DOHH2 (cell line): Measurements from ENCODE around the gene TMEM214.

Experiments used
- H3F3A ChIP-seq: fragments of 200-600 bp; sonication (generic), shearing (Covaris generic); 2 replicates; pipeline ENCODE4 v1.6.0; 2016; ENCODE audit warnings: antibody characterized with exemption, mild to moderate bottlenecking; ENCODE audit not compliant: control insufficient read depth, insufficient read depth
- H3K27ac ChIP-seq: fragments of 200-600 bp; sonication (generic); 2 replicates; pipeline ENCODE4 v1.5.1; 2014; ENCODE audit warnings: low read depth, mild to moderate bottlenecking, low read length, moderate library complexity
- H3K27me3 ChIP-seq: fragments of 200-600 bp; sonication (generic); 2 replicates; pipeline ENCODE4 v1.6.1; 2014; ENCODE audit warnings: mild to moderate bottlenecking, low read length, mixed read lengths; ENCODE audit not compliant: control insufficient read depth
- H3K36me3 ChIP-seq: fragments of 200-600 bp; sonication (generic); 2 replicates; pipeline ENCODE4 v1.6.1; 2014; ENCODE audit warnings: mild to moderate bottlenecking, low read length, moderate library complexity, mixed read lengths; ENCODE audit not compliant: control insufficient read depth
- H3K4me1 ChIP-seq: fragments of 200-600 bp; sonication (generic); 2 replicates; pipeline ENCODE4 v1.6.1; 2014; ENCODE audit warnings: mild to moderate bottlenecking, low read length, mixed read lengths; ENCODE audit not compliant: control insufficient read depth
- H3K4me2 ChIP-seq: fragments of 200-600 bp; sonication (generic); 2 replicates; pipeline ENCODE4 v1.6.0; 2014; ENCODE audit warnings: mild to moderate bottlenecking, low read length, moderate library complexity
- H3K4me3 ChIP-seq: fragments of 200-600 bp; sonication (generic); 2 replicates; pipeline ENCODE4 v1.5.1; 2014; ENCODE audit warnings: mild to moderate bottlenecking, low read length, mixed read lengths
- H3K79me2 ChIP-seq: fragments of 200-600 bp; sonication (generic); 2 replicates; pipeline ENCODE4 v1.6.1; 2014; ENCODE audit warnings: mild to moderate bottlenecking, low read length, mixed read lengths; ENCODE audit not compliant: control insufficient read depth
- H3K9me2 ChIP-seq: fragments of 200-600 bp; sonication (generic); replicated peaks from 2 replicates; pipeline ENCODE4 v1.6.1; 2014; ENCODE audit warnings: mild to moderate bottlenecking, low read length, mixed read lengths; ENCODE audit not compliant: control insufficient read depth
- H3K9me3 ChIP-seq: fragments of 200-600 bp; sonication (generic); 2 replicates; pipeline ENCODE4 v1.6.1; 2014; ENCODE audit warnings: antibody characterized with exemption, low read length, mixed read lengths; ENCODE audit not compliant: control insufficient read depth, insufficient read depth
- H4K20me1 ChIP-seq: fragments of 200-600 bp; sonication (generic); 2 replicates; pipeline ENCODE4 v1.6.0; 2014; ENCODE audit warnings: low read depth, mild to moderate bottlenecking, antibody characterized with exemption, low read length, moderate library complexity; ENCODE audit not compliant: control insufficient read depth, insufficient read depth
- EZH2phosphoT487 ChIP-seq: fragments of 200-600 bp; sonication (generic); IDR thresholded peaks from 2 replicates; pipeline ENCODE4 v1.6.1; 2017; ENCODE audit warnings: borderline replicate concordance, mild to moderate bottlenecking, antibody characterized with exemption, low read length, moderate library complexity, mixed read lengths
- TF ChIP-seq, protein P1 (sequence below): fragments of 200-600 bp; sonication (generic); IDR thresholded peaks from one replicate; pipeline ENCODE4 v1.5.1; 2014; ENCODE audit warnings: antibody characterized with exemption, mild to moderate bottlenecking, low read depth, low read length; ENCODE audit not compliant: poor library complexity, severe bottlenecking

Gene TMEM214

DNA sequence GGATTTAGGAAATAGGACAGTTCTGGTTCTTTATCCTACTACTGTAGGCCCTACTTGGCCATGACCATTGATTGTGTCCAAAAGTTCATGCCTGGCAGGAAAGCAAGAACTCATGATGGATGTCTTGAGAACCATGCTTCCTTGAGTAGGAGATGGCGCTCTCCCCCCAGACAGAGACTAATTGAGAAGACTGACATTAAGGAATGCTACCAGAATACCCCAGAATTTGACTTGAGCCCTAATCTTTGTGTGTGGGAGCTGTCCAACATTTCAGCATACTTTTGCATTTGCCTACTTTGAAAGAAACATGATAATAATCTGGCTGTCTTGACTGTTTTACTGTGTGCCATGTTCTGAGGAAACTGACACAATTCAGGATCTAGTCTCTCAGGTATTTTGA lies 39.0 kb upstream of the TMEM214 start:
- Histone ChIP-seq H3K4me2 (no peak overlapping the region), H3K9me3 (no peaks in the 10 kb centered on the region), H3K36me3 (no peaks in the 10 kb centered on the region), H3K27me3 (peaks cover 42% of the 10 kb centered on the region), H3K27ac (no peak overlapping the region), H3K4me3 (no peak overlapping the region), H3K4me1 (no peaks in the 10 kb centered on the region), H3K9me2 (no peaks in the 10 kb centered on the region), H4K20me1 (no peaks in the 10 kb centered on the region), H3F3A (no peaks in the 10 kb centered on the region), H3K79me2 (no peaks in the 10 kb centered on the region)
- no peak for TF ChIP-seq EZH2phosphoT487
- TF ChIP-seq, protein P1, sequence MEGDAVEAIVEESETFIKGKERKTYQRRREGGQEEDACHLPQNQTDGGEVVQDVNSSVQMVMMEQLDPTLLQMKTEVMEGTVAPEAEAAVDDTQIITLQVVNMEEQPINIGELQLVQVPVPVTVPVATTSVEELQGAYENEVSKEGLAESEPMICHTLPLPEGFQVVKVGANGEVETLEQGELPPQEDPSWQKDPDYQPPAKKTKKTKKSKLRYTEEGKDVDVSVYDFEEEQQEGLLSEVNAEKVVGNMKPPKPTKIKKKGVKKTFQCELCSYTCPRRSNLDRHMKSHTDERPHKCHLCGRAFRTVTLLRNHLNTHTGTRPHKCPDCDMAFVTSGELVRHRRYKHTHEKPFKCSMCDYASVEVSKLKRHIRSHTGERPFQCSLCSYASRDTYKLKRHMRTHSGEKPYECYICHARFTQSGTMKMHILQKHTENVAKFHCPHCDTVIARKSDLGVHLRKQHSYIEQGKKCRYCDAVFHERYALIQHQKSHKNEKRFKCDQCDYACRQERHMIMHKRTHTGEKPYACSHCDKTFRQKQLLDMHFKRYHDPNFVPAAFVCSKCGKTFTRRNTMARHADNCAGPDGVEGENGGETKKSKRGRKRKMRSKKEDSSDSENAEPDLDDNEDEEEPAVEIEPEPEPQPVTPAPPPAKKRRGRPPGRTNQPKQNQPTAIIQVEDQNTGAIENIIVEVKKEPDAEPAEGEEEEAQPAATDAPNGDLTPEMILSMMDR = no peak

DNA sequence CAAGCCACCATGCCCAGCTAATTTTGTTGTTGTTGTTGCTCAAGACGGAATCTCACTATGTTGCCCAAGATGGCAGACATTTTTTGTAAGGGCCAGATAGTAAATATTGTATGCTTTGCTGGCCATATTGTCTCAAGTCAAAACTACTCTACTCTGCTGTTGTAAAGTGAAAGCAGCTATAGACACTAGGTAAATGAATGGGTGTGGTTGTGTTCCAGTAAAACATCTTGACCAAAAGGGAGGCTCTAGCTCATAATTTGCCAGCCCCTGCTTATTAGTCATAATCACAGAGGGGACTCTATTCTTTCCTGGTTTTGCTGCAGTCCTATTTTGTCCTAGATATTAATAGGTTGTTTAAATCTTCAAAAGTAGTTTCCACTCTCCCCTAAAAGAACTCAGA lies 37.8 kb upstream of the TMEM214 start:
- Histone ChIP-seq H3K4me3 (no peak overlapping the region), H3K9me2 (no peaks in the 10 kb centered on the region), H3K27ac (no peak overlapping the region), H3K36me3 (no peaks in the 10 kb centered on the region), H3K79me2 (no peaks in the 10 kb centered on the region), H3K4me2 (no peak overlapping the region), H3F3A (no peaks in the 10 kb centered on the region), H4K20me1 (no peaks in the 10 kb centered on the region), H3K27me3 (peaks cover 36% of the 10 kb centered on the region), H3K9me3 (no peaks in the 10 kb centered on the region), H3K4me1 (no peaks in the 10 kb centered on the region)
- TF ChIP-seq EZH2phosphoT487 = no peak
- TF ChIP-seq, protein P1 = no peak

DNA sequence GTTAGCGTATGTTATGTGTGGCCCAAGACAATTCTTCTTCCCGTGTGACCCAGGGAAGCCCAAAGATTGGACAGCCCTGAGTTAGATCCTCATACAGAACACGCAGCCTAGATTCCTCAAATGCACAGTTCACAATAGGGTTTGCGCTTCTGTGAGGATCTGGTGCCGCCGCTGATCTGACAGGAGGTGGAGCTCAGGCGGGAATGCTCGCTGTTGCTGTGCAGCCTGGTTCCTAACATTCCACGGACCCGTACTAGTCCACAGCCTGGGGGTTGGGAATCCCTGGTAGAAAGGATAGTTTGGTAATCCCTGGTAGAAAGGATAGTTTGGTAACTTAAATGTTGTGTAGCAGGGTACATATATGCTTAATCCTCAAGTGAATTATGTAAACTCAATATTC lies 35.4 kb upstream of the TMEM214 start:
- Histone ChIP-seq H3K4me1 (no peaks in the 10 kb centered on the region), H3K4me2 (no peak overlapping the region), H3K27me3 (peaks cover 33% of the 10 kb centered on the region), H3K9me2 (no peaks in the 10 kb centered on the region), H3K27ac (no peak overlapping the region), H3K9me3 (no peaks in the 10 kb centered on the region), H3K79me2 (no peaks in the 10 kb centered on the region), H3K36me3 (no peaks in the 10 kb centered on the region), H3K4me3 (no peak overlapping the region), H3F3A (no peaks in the 10 kb centered on the region), H4K20me1 (no peaks in the 10 kb centered on the region)
- TF ChIP-seq, protein P1 = no peak
- TF ChIP-seq EZH2phosphoT487 = no peak

DNA sequence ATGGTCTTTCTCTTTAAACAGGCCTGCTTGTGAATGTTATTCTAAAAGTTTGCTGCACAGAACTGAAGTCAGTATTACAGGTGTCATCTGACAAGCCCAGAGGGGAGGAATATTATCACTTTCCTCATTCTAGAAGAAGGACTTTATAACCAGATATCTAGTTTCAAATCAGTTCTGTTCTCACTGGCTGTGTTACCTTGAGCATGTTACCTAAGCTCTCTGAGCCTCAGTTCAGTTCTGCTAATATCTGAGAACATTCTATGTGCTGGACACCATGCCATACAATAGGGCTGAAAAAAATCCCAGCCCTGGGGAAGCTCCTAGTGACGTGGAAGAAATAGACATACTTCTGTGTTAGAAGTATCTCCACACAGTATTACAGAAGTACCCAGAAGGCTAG lies 34.4 kb upstream of the TMEM214 start:
- no peaks in the 10 kb centered on the region for H4K20me1 ChIP-seq

More for the DNA sequence above, 34.4 kb upstream of the TMEM214 start:
- no peaks in the 10 kb centered on the region for H3K4me1 ChIP-seq
- no peaks in the 10 kb centered on the region for H3K79me2 ChIP-seq
- no peaks in the 10 kb centered on the region for H3F3A ChIP-seq
- TF ChIP-seq EZH2phosphoT487 = no peak
- TF ChIP-seq, protein P1 = no peak
- H3K27me3 ChIP-seq = peaks cover 33% of the 10 kb centered on the region
- no peaks in the 10 kb centered on the region for H3K36me3 ChIP-seq
- H3K4me3 ChIP-seq = no peak overlapping the region
- no peak overlapping the region for H3K27ac ChIP-seq
- no peaks in the 10 kb centered on the region for H3K9me2 ChIP-seq
- H3K9me3 ChIP-seq = no peaks in the 10 kb centered on the region
- no peak overlapping the region for H3K4me2 ChIP-seq
